ENCODE measurements around the gene KRTAP27-1.

Gene KRTAP27-1, protein sequence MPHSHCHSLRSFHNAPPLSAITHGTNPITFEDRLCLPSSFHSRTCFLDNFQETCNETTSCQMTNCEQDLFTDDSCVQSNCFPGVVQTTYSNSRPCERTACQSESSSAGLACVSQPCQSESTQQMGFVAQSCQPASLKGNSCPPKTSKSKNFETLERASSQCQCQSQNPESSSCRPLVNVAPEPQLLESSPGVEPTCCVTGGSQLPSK

DNA sequence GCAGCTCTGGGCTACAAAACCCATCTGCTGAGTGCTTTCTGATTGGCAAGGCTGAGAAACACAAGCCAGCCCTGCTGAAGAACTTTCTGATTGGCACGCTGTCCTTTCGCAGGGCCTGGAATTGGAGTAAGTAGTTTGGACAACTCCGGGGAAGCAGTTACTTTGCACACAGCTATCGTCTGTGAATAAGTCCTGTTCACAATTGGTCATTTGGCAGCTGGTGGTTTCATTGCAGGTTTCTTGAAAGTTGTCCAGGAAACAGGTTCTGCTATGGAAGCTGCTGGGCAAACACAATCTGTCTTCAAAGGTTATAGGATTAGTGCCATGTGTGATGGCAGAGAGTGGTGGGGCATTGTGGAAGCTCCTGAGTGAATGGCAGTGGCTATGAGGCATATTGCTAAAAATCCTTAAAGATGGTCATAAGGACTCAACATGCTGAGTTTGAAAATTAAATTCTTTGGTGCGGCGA lies at the start of gene KRTAP27-1:
KRTAP27-1 (minus strand) TSS at position 419 of the 469 bp plus-strand sequence; CDS start at position 393, 26 bp downstream.
- Histone ChIP-seq H3K27me3 (ENCODE audit: control insufficient read depth in 1 of 2, insufficient read depth in 2 of 2, low read length in 2 of 2) (no peaks in the 10 kb centered on the region), H3K9me3 (ENCODE audit: control insufficient read depth in 2 of 2, low read length in 2 of 2) (no peaks in the 10 kb centered on the region), H3K4me3 (ENCODE audit: low read length in 2 of 2) (no peak within 1 kb of the TSS), H3K36me3 (ENCODE audit: control insufficient read depth in 2 of 2, insufficient read depth in 2 of 2, low read length in 2 of 2) (no peaks in the 10 kb centered on the region), H3K9ac (ENCODE audit: low read length in 2 of 2) (no peak within 1 kb of the TSS), H3K4me1 (ENCODE audit: control insufficient read depth, insufficient read depth, low read length) (no peaks in the 10 kb centered on the region), H3K27ac (ENCODE audit: low read length) (no peak within 1 kb of the TSS)

DNA sequence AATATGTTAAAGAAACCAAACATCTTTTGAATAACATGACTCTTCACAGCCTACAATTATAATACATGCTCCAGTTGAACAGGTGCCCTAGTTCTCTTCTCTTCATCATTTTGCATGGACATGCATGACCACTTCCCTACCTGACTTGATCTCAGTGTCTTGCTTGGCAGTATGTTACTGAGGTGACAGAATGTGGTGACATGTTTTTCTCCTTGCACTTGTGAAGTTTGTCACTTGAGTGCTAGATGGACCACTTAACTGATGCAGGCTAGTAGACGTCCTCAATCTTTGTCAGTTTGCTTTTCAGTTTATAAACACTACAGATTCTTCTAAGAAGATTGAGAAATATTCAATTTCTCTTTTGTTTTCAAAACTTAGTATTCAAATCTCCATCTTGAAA lies 44.7 kb upstream of the KRTAP27-1 start:
- no peaks in the 10 kb centered on the region for H3K4me1 ChIP-seq (ENCODE audit: control insufficient read depth, insufficient read depth, low read length)
- no peaks in the 10 kb centered on the region for H3K36me3 ChIP-seq (ENCODE audit: control insufficient read depth in 2 of 2, insufficient read depth in 2 of 2, low read length in 2 of 2)
- H3K27me3 ChIP-seq (ENCODE audit: control insufficient read depth in 1 of 2, insufficient read depth in 2 of 2, low read length in 2 of 2): no peaks in the 10 kb centered on the region
- H3K9me3 ChIP-seq (ENCODE audit: control insufficient read depth in 2 of 2, low read length in 2 of 2): no peaks in the 10 kb centered on the region
- H3K27ac ChIP-seq (ENCODE audit: low read length): no peak overlapping the region
- no peak overlapping the region for H3K9ac ChIP-seq (ENCODE audit: low read length in 2 of 2)
- H3K4me3 ChIP-seq (ENCODE audit: low read length in 2 of 2): no peak overlapping the region

DNA sequence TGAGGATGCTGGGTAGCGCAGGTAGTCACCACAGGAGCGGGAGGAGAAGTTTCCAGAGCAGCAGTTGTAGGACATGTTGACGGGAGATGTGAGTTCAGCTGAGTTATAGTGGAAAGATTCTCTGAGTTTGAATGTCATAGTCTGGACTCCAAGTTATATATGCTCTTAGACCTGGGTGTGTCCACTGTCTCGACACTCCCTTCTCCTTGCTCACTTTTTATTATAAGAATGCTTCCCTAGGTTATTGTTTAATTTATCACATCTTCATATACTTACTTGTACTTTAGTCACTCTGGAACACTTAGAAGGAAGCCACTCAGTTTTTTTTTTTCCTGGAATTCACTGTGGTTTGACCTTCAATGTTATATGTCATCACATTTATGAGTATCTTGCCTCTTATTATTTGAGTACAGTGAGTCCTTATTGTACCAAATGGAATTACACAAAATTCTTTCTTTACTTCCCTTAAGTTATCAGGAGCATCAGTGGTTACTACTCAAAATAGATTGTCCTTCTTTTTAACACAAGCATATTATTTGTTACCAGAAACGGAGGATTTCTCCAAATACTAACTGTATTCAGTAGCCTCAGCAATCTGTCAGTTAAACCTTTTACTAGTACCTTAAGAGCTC lies 34.8 kb upstream of the KRTAP27-1 start, which contains the start of gene KRTAP13-2:
KRTAP13-2 (minus strand) TSS at position 133 of the 632 bp plus-strand sequence; CDS start at position 75, 58 bp downstream.
- no peaks in the 10 kb centered on the region for H3K4me1 ChIP-seq (ENCODE audit: control insufficient read depth, insufficient read depth, low read length)
- no peak within 1 kb of the TSS for H3K27ac ChIP-seq (ENCODE audit: low read length)
- H3K36me3 ChIP-seq (ENCODE audit: control insufficient read depth in 2 of 2, insufficient read depth in 2 of 2, low read length in 2 of 2): no peaks in the 10 kb centered on the region
- no peaks in the 10 kb centered on the region for H3K27me3 ChIP-seq (ENCODE audit: control insufficient read depth in 1 of 2, insufficient read depth in 2 of 2, low read length in 2 of 2)
- no peaks in the 10 kb centered on the region for H3K9me3 ChIP-seq (ENCODE audit: control insufficient read depth in 2 of 2, low read length in 2 of 2)
- H3K4me3 ChIP-seq (ENCODE audit: low read length in 2 of 2): no peak within 1 kb of the TSS
- H3K9ac ChIP-seq (ENCODE audit: low read length in 2 of 2): no peak within 1 kb of the TSS

DNA sequence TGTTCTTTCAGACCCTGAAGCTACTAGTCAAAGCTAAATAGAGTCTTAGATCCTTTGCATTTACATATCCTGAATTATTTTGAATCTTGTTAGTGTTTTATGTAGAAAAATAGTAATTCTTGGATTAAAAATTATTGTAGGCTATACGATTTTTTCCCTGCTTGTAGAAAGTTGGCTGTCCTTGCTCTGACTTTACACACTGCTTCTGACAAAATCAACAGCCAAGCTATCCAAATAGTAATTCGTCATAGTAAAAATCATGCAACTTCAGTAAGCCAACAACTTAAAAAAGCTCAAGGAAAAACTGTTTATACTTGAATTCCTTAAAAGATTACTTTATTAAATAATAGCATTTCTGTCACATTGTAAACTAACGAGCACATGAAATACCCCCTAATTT lies 18.4 kb upstream of the KRTAP27-1 start:
- H3K4me1 ChIP-seq (ENCODE audit: control insufficient read depth, insufficient read depth, low read length): no peaks in the 10 kb centered on the region

DNA sequence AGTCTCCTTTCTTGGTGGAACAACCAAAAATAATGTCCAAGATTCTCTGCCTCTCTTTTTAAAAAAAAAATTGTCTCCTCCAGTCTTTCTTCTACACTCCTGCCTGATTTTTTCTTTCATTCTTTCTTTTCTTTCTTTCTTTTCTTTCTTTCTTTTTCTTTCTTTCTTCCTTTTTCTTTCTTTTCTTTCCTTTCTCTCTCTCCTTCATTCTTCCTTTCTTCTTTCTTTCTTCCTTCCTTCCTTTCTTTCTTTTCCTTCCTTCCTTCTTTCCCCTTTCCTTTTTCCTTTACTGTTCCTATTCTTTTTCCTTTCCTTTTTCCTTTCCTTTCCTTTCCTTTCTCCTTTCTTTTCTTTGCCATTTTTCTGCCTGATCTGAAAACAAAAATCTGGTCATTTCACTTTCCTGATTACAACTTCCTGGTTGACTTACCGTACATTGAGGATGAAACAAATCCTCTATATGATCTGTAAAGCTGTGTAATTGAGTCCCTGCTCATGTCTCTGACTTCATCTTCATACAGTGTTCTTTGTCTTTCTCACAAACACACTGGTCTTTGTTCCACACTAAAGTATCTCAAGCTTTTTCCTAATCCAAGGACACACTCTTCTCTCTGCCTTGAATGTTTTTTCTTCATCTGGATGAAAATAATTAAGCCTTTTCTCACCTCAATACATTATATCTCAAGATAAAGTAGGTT lies 17.0 kb upstream of the KRTAP27-1 start:
- Histone ChIP-seq H3K9me3 (ENCODE audit: control insufficient read depth in 2 of 2, low read length in 2 of 2) (no peaks in the 10 kb centered on the region), H3K4me1 (ENCODE audit: control insufficient read depth, insufficient read depth, low read length) (no peaks in the 10 kb centered on the region)

More for the DNA sequence above, 18.4 kb upstream of the KRTAP27-1 start:
- Histone ChIP-seq H3K4me3 (ENCODE audit: low read length in 2 of 2) (no peak overlapping the region), H3K9me3 (ENCODE audit: control insufficient read depth in 2 of 2, low read length in 2 of 2) (no peaks in the 10 kb centered on the region), H3K27me3 (ENCODE audit: control insufficient read depth in 1 of 2, insufficient read depth in 2 of 2, low read length in 2 of 2) (no peaks in the 10 kb centered on the region), H3K27ac (ENCODE audit: low read length) (no peak overlapping the region), H3K9ac (ENCODE audit: low read length in 2 of 2) (no peak overlapping the region), H3K36me3 (ENCODE audit: control insufficient read depth in 2 of 2, insufficient read depth in 2 of 2, low read length in 2 of 2) (no peaks in the 10 kb centered on the region)

DNA sequence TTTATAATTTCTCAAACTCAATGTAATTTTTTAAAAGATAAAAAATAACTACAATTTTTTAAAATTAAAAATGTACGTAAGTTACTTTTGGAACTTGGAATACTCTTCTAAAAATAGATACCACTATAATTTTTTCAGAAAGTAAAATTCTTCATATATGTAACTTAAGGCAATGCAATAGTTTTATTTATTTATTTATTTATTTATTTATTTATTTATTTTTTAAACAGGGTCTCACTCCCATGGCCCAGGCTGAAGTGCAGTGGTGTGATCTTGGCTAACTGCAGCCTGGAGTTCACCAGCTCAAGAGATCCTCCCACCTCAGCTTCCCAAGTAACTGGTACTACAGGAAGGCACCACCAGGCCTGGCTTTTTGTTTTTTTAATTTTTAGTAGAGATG lies 14.0 kb upstream of the KRTAP27-1 start:
- Histone ChIP-seq H3K27ac (ENCODE audit: low read length) (no peak overlapping the region), H3K9me3 (ENCODE audit: control insufficient read depth in 2 of 2, low read length in 2 of 2) (no peaks in the 10 kb centered on the region), H3K4me3 (ENCODE audit: low read length in 2 of 2) (no peak overlapping the region), H3K36me3 (ENCODE audit: control insufficient read depth in 2 of 2, insufficient read depth in 2 of 2, low read length in 2 of 2) (no peaks in the 10 kb centered on the region), H3K9ac (ENCODE audit: low read length in 2 of 2) (no peak overlapping the region), H3K27me3 (ENCODE audit: control insufficient read depth in 1 of 2, insufficient read depth in 2 of 2, low read length in 2 of 2) (no peaks in the 10 kb centered on the region), H3K4me1 (ENCODE audit: control insufficient read depth, insufficient read depth, low read length) (no peaks in the 10 kb centered on the region)

More for the DNA sequence above, 17.0 kb upstream of the KRTAP27-1 start:
- no peaks in the 10 kb centered on the region for H3K27me3 ChIP-seq (ENCODE audit: control insufficient read depth in 1 of 2, insufficient read depth in 2 of 2, low read length in 2 of 2)
- H3K4me3 ChIP-seq (ENCODE audit: low read length in 2 of 2): no peak overlapping the region
- no peak overlapping the region for H3K27ac ChIP-seq (ENCODE audit: low read length)
- H3K36me3 ChIP-seq (ENCODE audit: control insufficient read depth in 2 of 2, insufficient read depth in 2 of 2, low read length in 2 of 2): no peaks in the 10 kb centered on the region
- H3K9ac ChIP-seq (ENCODE audit: low read length in 2 of 2): no peak overlapping the region

DNA sequence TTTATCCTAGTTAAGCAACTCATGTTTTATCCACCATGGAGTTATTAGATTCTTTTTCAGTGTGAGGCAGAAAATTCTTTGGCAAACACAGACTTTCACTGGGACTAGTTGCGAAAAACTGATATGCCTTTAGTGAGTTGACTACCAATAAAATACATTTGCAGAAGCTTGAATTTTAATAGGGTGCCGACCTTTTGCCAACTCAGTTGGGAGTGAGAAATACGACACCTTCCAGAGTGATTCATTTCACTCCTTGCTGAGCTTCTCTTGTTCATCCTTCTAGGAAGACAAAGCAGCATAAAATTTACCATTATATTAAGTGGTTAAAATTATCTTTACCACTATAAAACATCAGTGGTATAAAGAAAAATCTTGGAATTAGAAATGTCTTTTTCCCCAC lies 12.1 kb upstream of the KRTAP27-1 start:
- H3K36me3 ChIP-seq (ENCODE audit: control insufficient read depth in 2 of 2, insufficient read depth in 2 of 2, low read length in 2 of 2): no peaks in the 10 kb centered on the region
- no peak overlapping the region for H3K9ac ChIP-seq (ENCODE audit: low read length in 2 of 2)
- H3K27ac ChIP-seq (ENCODE audit: low read length): no peak overlapping the region
- no peaks in the 10 kb centered on the region for H3K27me3 ChIP-seq (ENCODE audit: control insufficient read depth in 1 of 2, insufficient read depth in 2 of 2, low read length in 2 of 2)
- H3K4me3 ChIP-seq (ENCODE audit: low read length in 2 of 2): no peak overlapping the region
- no peaks in the 10 kb centered on the region for H3K4me1 ChIP-seq (ENCODE audit: control insufficient read depth, insufficient read depth, low read length)
- no peaks in the 10 kb centered on the region for H3K9me3 ChIP-seq (ENCODE audit: control insufficient read depth in 2 of 2, low read length in 2 of 2)

DNA sequence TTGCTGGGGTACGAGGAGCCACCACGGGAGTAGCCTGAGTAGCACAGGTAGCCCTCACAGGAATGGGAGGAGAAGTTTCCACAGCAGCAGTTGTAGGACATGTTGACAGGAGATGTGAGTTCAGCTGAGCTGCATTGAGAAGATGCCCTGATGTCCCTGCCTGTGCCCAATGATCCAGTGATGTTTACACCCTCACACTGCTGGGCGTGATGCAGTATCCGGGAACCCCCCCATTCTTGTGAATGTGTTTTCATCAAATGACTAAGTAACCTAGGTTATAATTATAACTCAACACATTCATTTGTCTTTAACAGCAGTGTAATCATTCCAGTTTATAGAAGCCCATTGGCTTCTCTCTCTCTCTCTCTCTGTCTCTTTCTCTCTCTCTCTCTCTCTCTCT lies 11.0 kb upstream of the KRTAP27-1 start, which contains the start of gene KRTAP23-1:
KRTAP23-1 (minus strand) TSS at position 101 of the 400 bp plus-strand sequence; CDS start at position 101, 0 bp downstream.
- Histone ChIP-seq H3K4me3 (ENCODE audit: low read length in 2 of 2) (no peak within 1 kb of the TSS), H3K9me3 (ENCODE audit: control insufficient read depth in 2 of 2, low read length in 2 of 2) (no peaks in the 10 kb centered on the region), H3K4me1 (ENCODE audit: control insufficient read depth, insufficient read depth, low read length) (no peaks in the 10 kb centered on the region), H3K27me3 (ENCODE audit: control insufficient read depth in 1 of 2, insufficient read depth in 2 of 2, low read length in 2 of 2) (no peaks in the 10 kb centered on the region), H3K27ac (ENCODE audit: low read length) (no peak within 1 kb of the TSS), H3K9ac (ENCODE audit: low read length in 2 of 2) (no peak within 1 kb of the TSS), H3K36me3 (ENCODE audit: control insufficient read depth in 2 of 2, insufficient read depth in 2 of 2, low read length in 2 of 2) (no peaks in the 10 kb centered on the region)

DNA sequence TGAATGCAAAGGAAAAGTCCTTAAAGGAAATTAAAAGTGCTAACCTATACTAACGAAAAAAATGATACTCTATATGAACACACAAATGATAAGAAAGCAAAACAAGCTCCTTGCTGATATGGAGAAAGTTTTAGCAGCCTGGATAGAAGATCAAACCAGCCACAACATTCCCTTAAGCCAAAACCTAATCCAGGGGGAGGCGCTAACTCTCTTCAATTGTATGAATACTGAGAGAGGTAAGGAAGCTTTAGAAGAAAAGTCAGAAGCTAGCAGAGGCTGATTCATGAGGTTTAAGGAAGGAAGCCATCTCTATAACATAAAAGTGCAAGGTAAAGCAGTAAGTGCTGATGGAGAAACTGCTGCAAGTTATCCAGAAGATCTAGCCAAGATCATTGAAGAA lies 7.5 kb upstream of the KRTAP27-1 start:
- no peaks in the 10 kb centered on the region for H3K9me3 ChIP-seq (ENCODE audit: control insufficient read depth in 2 of 2, low read length in 2 of 2)

DNA sequence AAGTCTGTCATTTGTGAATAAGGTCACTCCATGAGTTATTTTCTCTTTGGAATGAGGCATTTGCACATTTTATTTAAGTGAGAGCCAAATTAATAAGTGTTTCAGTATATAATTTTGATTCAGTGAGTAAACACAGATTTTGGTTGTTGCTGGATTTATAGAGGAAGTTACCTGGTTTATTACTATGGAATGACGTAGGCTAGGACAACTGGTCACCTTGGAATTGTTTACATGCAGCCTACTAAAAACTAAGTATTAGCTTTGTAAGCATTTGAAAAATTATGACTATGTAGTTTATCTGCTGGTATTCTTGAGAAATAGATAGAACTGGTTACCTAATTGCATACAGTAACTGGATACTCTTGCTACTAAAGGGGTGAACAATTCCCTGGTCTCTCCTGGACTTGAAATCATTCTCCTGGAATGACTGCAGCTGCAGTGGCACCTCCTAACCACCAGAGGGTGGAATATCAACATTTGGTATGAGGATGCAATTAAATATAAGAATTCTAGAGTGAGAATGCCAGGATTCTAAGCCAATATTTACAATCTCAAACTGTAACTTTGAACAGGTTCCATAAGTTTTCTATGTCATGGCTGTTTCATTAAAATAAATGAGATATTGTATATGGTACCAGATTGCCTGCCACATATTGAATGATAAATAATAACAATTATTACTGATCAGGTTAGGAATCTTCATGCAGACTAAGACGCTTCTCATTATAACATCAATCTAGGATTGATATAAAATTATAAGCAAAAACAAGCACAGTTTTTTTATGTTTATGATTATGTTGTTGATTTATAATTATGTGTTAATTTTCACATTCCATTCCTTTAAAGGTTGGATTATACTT lies 3.5 kb upstream of the KRTAP27-1 start:
- no peak overlapping the region for H3K27ac ChIP-seq (ENCODE audit: low read length)
- no peak overlapping the region for H3K4me3 ChIP-seq (ENCODE audit: low read length in 2 of 2)

More for the DNA sequence above, 7.5 kb upstream of the KRTAP27-1 start:
- no peak overlapping the region for H3K27ac ChIP-seq (ENCODE audit: low read length)
- no peaks in the 10 kb centered on the region for H3K36me3 ChIP-seq (ENCODE audit: control insufficient read depth in 2 of 2, insufficient read depth in 2 of 2, low read length in 2 of 2)
- no peaks in the 10 kb centered on the region for H3K4me1 ChIP-seq (ENCODE audit: control insufficient read depth, insufficient read depth, low read length)
- no peak overlapping the region for H3K4me3 ChIP-seq (ENCODE audit: low read length in 2 of 2)
- no peak overlapping the region for H3K9ac ChIP-seq (ENCODE audit: low read length in 2 of 2)
- no peaks in the 10 kb centered on the region for H3K27me3 ChIP-seq (ENCODE audit: control insufficient read depth in 1 of 2, insufficient read depth in 2 of 2, low read length in 2 of 2)

More for the DNA sequence above, 3.5 kb upstream of the KRTAP27-1 start:
- Histone ChIP-seq H3K9me3 (ENCODE audit: control insufficient read depth in 2 of 2, low read length in 2 of 2) (no peaks in the 10 kb centered on the region), H3K9ac (ENCODE audit: low read length in 2 of 2) (no peak overlapping the region), H3K27me3 (ENCODE audit: control insufficient read depth in 1 of 2, insufficient read depth in 2 of 2, low read length in 2 of 2) (no peaks in the 10 kb centered on the region), H3K4me1 (ENCODE audit: control insufficient read depth, insufficient read depth, low read length) (no peaks in the 10 kb centered on the region), H3K36me3 (ENCODE audit: control insufficient read depth in 2 of 2, insufficient read depth in 2 of 2, low read length in 2 of 2) (no peaks in the 10 kb centered on the region)
